HL-60/S4 (cell line): ENCODE data around the gene SPOCK1.

Experiments
- in situ Hi-C: fragments of 300-500 bp; cut with MboI; formaldehyde crosslinking; loops from 2 replicates; pipeline ENCODE4 v1.14.3; 2022; ENCODE audit warnings: low sequenced_read_pairs

SPOCK1 gene

DNA sequence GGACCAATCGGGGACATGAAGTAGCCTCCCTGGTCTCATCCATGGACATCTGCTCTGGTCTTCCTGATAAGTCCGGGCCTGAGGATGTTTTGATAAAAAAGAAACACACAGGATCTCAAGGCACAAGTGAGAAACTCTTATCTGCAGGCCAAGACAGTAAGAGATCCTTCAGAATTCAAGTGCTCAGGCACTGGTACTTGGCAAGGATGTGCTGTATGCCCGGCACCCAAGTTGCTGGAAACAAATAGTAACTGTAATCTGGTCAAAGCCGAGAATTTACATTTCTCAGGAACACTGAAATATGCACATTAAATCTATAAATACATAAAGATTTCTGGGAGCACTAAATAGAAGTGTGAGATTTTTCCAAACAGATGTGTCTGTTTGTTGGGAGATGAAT is 165.7 kb downstream of the SPOCK1 start:
- in situ Hi-C loops: no loop called here

DNA sequence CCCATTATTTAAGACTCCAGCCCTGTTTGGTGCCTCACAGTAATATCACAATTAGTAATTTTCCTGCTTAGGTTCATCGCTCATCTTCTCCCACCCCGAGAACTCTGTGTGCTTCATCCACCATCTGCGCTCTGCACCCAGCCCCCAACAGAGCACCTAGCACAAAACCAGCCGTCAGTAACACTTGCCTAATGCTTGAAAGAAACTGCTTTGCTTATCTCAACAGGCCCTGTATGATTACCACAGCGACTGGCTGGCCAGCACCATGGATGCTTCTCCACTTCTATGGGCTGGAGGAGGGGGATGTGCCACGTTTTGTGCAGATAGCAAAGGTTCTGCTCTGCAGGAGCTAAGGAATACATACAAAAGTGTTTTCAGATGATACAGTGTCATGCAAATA is 166.8 kb downstream of the SPOCK1 start:
- in situ Hi-C loops: no loop called here

DNA sequence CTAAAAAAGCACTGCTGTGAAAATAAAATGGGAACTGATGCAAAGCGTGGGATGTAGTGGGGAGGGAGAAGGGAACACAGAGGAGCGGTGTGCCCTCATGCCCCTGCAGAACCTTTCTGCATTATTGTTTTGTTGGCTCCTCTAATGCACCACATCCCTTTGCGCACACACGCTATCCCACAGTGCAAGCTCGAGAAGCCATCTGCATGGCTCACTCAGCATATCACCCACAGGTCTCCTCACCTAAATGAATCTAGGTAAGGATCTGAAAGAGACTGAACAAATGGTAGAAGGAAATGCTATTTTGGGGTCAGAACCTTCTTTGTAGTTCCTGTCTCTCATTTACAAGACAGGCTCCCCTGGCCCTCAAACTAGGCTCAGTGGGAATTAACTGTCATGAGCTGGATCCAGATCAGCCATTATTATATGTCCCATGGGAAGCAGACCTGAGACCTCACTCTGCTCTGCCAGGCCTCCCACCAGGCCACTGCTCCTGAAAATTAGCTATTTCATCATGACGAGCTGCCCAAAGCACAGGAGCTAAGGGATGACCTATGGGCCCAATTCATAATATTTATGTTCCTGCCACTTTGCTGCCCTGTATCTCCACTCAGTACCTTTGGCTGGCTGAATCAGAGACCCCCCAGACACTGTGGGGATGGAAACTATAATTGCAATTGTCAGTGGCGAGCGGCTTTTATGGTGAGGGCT is 169.4 kb downstream of the SPOCK1 start:
- in situ Hi-C loops: no loop called here

DNA sequence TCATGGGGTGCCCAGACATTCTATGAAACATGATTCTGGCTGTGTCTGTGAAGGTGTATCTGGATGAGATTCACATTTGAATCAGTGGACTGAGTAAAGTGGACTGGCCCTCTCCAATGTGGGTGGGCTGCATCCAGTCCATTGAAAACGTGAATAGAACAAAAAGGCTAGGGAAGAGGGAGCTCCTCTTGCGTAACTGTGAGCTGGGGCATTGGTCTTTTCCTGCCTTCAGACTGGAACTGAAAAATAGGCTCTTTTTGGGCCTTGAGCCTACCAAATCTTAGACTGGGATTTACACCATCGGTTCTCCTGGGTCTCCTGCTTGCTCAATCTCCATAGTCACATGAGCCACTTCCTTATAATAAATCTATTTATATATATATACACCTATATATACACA is 170.1 kb downstream of the SPOCK1 start:
- in situ Hi-C loops: no loop called here

DNA sequence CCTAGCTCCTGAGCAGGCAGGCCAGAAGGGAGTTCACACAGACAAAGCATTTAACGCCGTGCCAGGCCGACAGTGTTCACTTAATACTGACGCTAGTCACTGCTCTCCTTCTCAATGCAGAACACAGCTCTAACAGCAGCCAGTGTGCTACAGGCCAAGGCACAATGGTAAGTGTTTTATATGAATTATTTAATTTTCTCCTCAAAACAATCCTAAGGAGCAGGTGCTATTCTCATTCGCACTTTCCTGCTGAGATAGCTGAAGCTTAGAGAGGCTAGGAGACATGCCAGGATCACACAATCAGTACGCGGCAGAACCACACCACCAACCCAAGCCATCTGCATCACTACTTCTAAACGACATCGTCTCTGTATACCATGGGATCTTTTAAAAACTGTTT is 170.7 kb downstream of the SPOCK1 start:
- in situ Hi-C loops: no loop called here

DNA sequence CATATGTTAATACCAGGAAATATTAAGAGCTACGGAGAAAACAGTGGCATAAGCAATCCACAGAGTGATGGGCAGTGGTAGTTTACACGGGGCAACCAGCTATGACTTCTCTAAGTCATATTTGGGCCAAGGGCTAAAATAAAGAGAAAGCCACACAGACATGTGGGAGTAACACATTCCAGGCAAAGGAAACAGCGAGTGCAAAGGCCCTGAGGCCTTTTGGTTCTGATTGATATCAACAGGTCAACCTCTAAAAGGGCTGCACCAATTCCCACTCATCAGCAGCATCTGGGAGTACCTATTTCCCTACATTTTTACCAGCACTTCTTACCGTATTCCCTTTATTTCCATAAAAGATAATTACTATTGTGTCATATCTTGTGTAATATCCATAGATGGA is 173.4 kb downstream of the SPOCK1 start:
- in situ Hi-C loops: no loop called here

DNA sequence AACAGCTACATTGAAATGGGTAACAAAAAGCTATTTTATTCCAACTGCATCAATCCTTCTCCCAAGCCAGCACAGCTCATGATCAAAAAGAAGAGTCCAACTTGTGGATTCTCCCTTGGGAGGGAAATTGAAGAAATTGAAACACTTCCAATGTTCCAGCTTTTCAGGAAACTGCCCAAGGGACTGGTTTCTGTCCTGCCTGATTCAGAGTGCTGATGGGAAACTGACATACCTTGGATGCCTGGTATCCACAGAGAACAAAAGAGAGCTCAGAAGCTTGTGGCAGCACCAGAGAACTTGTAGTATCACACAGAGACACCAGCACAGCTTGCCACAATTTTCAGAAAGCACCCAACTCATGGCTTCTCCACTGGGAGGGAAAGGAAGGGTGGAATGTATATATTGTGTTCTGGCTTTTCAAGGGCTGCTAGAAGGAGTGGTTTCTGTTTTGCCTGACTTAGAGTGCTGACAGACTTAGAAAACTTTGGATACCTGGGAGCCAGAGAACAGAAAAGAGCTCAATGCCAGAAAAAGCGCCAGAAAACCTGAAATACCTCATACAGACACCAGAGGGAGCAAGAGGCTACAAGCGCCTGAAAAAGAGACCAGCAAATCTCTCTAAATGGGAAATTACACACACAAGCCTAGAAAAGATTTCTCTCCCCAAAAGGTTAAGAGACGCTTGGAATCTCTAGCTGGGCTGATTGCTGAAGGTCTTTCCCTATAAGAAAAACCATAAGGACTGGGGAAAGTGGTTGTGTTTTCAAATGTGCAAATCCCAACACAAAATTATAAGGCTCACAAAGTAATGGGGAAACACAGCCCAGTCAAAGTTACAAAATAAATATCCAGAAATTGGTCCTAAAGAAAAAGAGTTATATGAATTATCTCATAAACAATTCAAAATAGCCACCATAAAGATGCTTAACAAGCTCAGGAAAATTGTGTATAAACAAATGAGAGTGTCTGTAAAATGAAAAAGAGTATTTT is 178.8 kb downstream of the SPOCK1 start:
- in situ Hi-C loops: no loop called here

DNA sequence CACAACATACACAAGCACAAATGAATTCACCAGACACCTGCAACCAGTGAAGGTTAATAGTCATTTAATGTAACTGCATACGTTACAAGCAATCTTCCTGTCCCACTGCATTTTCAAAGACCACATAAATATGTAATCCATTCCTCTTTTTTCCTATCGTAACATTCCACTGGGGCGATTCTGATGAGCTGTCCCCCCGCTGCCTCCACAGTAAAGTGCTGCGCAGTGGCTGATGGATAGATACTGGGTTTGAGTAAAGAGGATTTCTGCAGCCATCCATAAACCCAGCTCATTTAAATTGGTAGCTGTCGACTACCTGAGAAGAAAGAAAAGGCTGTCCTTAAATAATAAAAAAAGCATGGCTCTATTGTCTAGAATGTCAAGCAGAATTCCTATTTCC is 181.1 kb downstream of the SPOCK1 start:
- in situ Hi-C loops: no loop called here

DNA sequence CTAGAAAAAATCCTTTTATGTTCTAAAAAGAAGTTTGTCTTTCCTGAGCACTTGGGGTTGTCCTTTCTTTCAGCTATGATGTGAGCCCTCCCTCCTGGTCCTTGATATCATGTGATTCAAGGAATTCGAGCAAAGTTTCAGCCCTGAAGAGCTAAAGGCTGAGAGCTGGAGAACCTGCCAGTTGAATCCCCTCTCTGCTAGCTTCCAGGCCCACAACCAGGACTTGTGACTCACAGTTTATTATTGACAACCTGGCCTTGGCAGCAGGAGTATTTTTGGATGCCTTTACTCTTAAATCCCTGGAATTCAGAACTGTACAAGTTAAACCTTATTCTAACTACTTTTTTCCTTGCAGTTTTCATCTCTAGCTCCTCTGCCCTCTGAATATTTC is 182.8 kb downstream of the SPOCK1 start:
- in situ Hi-C loops: no loop called here

DNA sequence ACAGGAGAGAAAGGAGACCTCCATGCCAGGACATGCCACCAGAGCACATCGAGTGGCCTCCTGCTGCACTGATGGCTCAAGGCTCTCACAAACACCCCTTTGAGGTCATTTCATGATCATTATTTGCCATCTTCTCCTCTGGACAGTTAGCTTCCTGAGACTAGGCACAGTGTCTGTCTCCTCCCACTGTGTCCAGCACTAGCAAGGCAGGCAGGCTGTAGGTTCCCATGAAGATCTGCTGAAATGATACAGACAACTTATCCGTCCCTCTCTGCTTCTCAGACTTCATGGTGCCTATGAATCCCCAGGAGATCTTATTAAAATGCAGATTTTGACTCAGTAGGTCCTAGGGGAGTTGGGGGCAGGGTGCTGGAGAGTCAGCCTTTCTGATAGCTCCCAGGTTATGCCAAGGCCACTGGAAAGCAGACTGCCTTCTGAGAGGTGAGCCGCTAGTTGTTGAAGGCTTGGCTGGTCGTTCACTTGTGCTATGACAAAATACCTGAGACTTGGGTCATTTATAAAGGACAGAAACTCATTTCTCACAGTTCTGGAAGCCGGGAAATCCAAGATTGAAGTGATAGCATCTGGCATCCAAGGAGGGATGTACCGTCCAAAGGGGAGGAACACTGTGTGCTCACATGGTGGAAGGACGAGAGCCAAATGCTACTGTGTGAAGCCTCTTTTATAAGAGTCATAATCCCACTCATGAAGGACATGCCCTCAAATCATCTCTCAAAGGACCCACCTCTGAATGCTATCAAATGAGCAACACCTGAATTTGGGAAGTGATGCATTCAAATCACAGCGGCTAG is 183.4 kb downstream of the SPOCK1 start:
- in situ Hi-C loops: no loop called here

DNA sequence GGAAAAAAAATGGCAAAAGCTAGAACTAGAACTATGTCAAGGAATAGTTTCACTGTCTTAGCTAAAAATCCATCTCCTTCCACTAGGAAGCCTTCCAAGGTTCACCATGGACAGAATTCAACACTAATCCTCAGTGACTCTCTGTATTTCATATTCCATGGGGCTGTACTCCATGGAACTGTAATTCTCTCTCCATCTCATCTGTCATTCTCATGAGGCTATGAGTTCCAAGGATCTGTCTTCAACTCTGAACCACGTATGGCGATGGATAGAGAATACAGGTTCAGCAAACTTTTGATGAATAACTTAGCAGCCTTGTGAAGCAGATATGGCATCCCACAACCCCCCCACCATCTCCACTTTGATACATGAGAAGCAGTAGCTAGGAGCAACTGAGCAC is 184.0 kb downstream of the SPOCK1 start:
- in situ Hi-C loops: no loop called here

DNA sequence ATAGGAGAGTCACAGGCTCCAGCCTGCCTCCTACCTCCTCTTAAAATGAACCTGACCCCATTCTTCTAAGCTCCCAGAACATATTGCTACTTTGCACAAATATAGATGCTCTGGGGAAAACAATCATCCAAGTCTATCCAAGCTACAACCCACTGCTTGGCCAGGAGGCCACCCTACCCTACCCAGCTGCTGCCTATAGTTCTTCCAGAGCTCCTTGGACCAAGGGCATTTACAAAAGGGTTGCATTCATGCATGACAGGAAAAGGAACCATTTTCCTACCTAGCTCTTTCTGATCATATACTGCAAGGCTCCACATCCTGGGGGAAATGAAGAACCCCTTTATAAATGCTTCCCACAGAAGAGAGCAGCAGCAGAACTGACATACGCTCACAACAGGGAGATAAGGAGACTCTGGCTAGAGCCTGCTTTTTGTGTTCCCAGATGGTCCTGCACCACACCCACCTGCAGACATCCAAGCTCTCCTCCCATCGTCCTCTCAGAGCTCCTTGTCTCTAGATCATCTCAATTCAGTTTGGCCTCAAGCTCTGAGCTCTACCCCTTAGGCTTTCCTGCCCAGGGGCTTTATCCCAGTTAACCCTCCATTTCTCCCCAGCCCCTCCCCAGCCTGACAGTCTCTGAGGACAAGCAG is 185.5 kb downstream of the SPOCK1 start:
- in situ Hi-C loops: no loop called here

DNA sequence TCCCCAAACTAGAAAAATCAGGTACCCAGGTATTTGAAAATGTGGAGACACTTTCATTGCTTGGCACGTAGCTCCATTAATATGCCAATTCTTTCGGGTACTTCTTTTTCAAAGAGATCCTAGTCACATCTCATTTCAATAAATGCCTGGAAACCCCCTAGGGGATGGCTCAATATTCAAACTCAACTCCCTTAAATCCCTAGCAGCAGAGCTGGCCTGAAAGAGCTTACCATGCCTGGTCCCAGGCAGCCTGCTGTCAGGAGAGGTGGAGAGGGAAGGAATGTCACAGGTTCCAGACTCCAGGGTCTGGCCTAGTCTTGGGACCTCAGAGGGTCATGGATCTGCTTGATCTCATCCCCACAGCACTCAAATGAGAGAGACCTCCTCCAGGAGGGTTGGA is 187.1 kb downstream of the SPOCK1 start:
- in situ Hi-C loops: no loop called here

DNA sequence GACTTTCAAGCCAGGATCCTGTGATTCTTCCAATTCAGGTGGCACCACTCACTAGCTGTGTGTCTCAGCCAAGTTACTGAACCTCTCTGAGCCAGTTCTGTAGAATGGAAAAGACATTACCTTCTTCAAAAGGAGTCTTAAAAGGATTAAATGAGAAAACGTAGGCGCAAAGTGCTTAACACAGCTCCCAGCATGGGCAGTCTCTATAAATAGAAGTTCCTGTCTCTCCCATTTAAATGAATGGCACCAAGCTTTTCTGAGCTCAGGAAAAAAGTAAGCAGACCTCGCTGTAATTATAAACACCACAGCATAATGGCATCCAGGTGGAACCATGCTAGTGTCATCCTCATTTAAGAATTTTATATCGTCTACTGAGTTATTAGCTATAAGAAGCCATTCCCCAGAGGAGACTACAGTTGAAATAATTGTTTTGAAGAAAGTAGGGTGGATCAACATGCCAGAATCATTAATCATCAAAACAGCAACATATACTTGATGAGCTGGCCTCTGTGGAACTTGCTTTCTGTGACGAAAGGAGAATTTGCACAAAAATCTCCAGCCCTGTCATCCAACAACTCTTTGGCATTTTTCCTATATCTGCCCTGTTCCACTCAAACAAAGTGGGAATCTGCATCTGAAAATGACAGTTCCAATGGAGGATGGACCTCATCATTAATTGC is 188.9 kb downstream of the SPOCK1 start:
- in situ Hi-C loops: no loop called here

DNA sequence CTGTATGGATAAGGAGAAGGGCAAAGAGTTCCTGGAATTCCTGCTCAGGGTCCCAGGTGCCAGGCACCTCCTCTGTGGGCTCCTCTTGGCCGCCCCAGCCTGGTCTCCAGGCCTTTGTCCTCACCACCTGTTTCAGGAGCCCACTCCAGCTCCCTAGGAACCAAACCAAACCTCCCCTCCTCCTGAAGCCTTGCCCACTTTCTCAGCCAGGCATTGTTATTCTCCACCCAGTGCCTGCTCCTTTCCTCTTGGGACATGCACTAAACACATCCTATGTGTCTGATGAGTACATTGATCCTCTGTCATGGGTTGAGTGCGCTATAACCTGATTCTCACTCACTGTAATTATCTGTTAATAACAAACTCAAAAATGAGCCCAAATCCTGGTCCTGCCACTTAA is 189.8 kb downstream of the SPOCK1 start:
- in situ Hi-C loops: no loop called here

DNA sequence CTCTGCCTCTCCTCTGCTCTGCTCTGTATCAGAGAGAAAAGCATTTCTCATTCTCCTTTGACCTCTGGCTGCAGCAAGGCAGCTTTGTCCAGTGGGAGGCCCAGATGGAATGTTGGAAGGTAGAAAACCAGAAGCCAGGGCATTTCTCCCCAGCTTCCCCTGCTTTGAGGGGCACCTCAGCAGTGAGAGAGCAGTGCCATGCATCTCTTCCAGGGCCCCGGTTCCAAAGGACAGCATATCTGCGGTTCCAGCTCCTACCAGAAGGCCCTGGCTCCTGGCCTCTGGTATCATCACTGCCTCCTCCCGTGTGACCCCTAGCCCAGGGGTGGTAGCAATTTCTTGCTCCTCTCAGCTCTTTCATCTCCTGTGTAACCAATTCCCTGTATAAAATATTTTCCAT is 190.8 kb downstream of the SPOCK1 start:
- in situ Hi-C loops: no loop called here

DNA sequence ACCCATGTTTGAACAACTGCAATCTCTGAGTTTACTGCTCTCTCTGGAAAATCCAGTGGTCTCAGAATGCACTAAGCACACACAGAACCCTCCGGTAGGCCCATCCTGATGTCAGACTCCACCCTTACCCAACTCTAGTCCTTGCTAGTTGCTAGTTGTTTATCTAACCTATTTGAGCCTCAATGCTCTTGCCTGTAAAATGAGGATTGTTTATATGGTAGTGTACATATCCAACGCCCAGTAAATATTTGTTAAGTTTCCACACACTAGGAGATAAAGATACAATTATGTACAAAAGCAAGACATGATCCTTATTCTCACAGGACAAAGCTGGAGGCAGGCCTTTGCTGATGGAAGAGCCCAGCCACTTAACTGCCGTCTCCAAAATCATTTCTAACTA is 192.2 kb downstream of the SPOCK1 start:
- in situ Hi-C loops: no loop called here

DNA sequence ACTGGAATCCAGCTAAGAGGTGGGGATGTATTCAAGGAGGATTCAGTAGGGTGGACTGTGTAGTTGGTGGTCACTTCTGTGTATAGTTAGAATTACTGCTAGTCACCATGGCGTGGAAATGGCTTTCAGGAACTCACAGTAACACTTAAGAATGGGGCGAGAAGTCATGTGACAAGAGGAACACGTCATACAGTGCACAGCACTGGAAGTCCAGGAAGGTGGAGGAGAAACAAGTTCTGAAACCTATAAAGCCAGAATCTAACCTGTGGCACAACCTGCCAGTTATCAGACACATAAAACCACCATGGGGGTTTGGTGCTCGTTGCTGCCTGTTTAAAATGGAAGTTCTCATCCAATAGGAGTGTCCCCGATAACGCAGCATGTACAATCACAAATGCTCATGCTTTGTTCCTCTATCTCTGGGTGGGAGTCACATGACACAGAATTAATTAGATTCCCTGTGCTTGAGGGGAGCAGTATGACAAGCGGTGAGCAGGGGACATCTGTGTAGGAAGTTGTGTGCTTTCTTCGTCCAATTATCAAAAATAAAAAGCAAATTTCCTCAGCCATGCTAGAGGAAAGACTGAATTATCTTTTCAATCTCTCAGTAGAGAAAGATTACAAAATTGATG is 193.0 kb downstream of the SPOCK1 start:
- in situ Hi-C loops: no loop called here

DNA sequence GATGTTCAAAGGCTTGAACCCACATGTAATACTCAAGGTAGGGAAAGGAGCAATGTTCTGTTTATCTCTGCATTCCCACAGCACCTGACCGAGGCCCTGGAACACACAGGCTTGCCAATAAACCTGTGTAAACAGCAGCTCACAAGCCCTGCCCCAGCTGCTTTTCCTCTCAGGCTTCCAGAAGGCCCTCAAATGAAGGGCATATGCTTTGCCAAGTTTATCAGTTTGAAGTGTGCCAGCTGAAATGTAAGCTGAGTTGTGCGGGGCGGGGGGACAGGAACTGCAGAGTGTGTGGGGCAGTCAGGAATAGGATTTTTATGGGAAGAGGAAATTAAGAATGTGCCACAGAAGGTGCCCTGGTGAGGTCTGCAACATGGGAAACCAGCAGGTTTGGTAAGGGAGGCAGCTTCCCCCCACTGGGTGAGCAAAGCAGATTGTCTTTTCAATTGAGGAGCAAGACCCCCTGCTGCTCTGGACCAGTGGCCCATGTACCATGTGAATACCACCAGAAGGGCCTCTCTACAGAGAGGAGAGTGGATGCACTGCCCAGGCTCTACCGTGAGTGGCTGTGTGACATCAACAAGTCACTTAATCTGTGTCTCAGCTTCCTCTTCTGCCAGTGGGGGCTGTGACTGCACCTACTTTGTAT is 194.8 kb downstream of the SPOCK1 start:
- in situ Hi-C loops: no loop called here
